Central memory CD4-positive, alpha-beta T cell (primary cell): ENCODE data around the gene PTGER2.

Experiments used
- DNase-seq: peaks from one replicate; pipeline ENCODE4 v3.0.0; 2022

PTGER2 gene

GRCh38 chr14:52342849-52343596 lies 28.9 kb downstream of the PTGER2 start:
- no peak for DNase-seq

GRCh38 chr14:52346778-52347177 lies 32.7 kb downstream of the PTGER2 start:
- no peak for DNase-seq

GRCh38 chr14:52348279-52348678 lies 34.2 kb downstream of the PTGER2 start:
- DNase-seq, result no peak

GRCh38 chr14:52348776-52349175 lies 34.7 kb downstream of the PTGER2 start:
- no peak for DNase-seq

- DNase-seq, result no peak
These were observed 35.6 kb downstream of the PTGER2 start for GRCh38 chr14:52349731-52350130.

GRCh38 chr14:52350445-52350844 lies 36.3 kb downstream of the PTGER2 start:
- no peak for DNase-seq

- DNase-seq, result no peak
These were observed 37.3 kb downstream of the PTGER2 start for GRCh38 chr14:52351233-52352060.

- DNase-seq, result peak; percentile 69
These were observed 38.0 kb downstream of the PTGER2 start for GRCh38 chr14:52352061-52352491.

- DNase-seq, result no peak
These were observed 38.5 kb downstream of the PTGER2 start for GRCh38 chr14:52352569-52352968.

GRCh38 chr14:52354242-52354641 lies 40.1 kb downstream of the PTGER2 start:
- DNase-seq, result no peak

- DNase-seq, result no peak
These were observed 40.9 kb downstream of the PTGER2 start for GRCh38 chr14:52355016-52355431.

- DNase-seq, result no peak
These were observed 41.4 kb downstream of the PTGER2 start for GRCh38 chr14:52355526-52355925.

- no peak for DNase-seq
These were observed 41.9 kb downstream of the PTGER2 start for GRCh38 chr14:52356025-52356424.

- no peak for DNase-seq
These were observed 46.7 kb downstream of the PTGER2 start for GRCh38 chr14:52360831-52361230.

GRCh38 chr14:52363041-52363704 lies 49.1 kb downstream of the PTGER2 start:
- DNase-seq, result no peak

- no peak for DNase-seq
These were observed 49.8 kb downstream of the PTGER2 start for GRCh38 chr14:52363961-52364360.

- no peak for DNase-seq
These were observed 51.0 kb downstream of the PTGER2 start for GRCh38 chr14:52365071-52365470.

- DNase-seq, result no peak
These were observed 52.7 kb downstream of the PTGER2 start for GRCh38 chr14:52366796-52367315.

GRCh38 chr14:52369305-52369801 lies 55.2 kb downstream of the PTGER2 start:
- no peak for DNase-seq

GRCh38 chr14:52370406-52370935 lies 56.4 kb downstream of the PTGER2 start:
- DNase-seq, result no peak

- no peak for DNase-seq
These were observed 63.8 kb downstream of the PTGER2 start for GRCh38 chr14:52377940-52378339.
